BLaER1 treated with 17β-estradiol and CSF1 and Interleukin-3, amounts not matched to agents 10 nM and 100 nM (cell line): ENCODE measurements around the gene ZNF81.
"Not testable (repeated sequence)": the region's sequence is repeated elsewhere in the genome, so short reads cannot be mapped to it uniquely, and the experiment has no call there.

Source experiments
- H3K27ac ChIP-seq, 11 experiments: shearing (Covaris generic); formaldehyde crosslinking; 2 replicates each; pipeline ENCODE4 v1.8.1; 2022
- H3K27me3 ChIP-seq, 11 experiments: shearing (Covaris generic); formaldehyde crosslinking; 2 replicates each; pipeline ENCODE4 v1.8.1; 2022
- H3K36me3 ChIP-seq, 11 experiments: shearing (Covaris generic); formaldehyde crosslinking; 2 replicates each; pipeline ENCODE4 v1.8.1; 2022
- H3K4me1 ChIP-seq, 10 experiments: shearing (Covaris generic); formaldehyde crosslinking; 2 replicates each; pipeline ENCODE4 v1.8.1; 2022
- H3K4me2 ChIP-seq, 11 experiments: shearing (Covaris generic); formaldehyde crosslinking; 2 replicates each; pipeline ENCODE4 v1.8.1; 2022
- H3K4me3 ChIP-seq, 10 experiments: shearing (Covaris generic); formaldehyde crosslinking; 2 replicates each; pipeline ENCODE4 v1.8.1; 2022
- H3K9ac ChIP-seq, 11 experiments: shearing (Covaris generic); formaldehyde crosslinking; 2 replicates each; pipeline ENCODE4 v1.8.1; 2022
- H3K9me3 ChIP-seq, 11 experiments: shearing (Covaris generic); formaldehyde crosslinking; replicated peaks in 1 of 11; 2 replicates each; pipeline ENCODE4 v1.8.1; 2022
- H4K20me1 ChIP-seq, 11 experiments: shearing (Covaris generic); formaldehyde crosslinking; 2 replicates each; pipeline ENCODE4 v1.8.1; 2022
- Cebpa-rat ChIP-seq, 11 experiments: shearing (Covaris generic); IDR thresholded peaks; 2 replicates each; pipeline ENCODE4 v1.8.1; 2022

Gene ZNF81

DNA sequence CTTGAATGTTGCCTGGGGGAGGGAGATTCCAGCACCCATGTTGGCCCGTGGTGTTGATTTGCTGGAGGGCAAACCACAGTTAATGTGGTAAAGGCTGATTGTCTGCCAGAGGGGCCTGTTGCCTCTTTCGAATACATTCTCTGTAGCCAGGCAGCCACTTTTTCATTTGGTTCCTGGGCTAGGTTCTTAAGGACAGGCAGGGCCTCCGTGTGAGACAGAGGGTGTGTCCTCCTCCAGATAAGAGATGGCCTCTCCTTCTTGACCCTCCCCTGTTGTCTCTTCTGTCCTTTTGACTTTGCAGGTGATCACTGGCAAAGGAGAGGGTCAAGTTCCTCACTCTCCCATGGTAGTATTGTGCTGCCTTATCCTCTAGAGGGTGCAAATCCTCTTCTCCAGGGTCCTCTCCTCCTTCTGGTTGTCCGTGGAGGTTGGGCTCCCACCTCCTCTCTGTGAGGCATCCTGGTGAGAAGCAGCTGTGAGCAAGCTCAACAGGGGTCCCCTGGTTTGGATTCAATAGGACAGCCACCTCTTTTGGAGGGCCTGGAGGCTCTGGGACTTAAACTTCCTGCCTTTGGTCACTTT, 122.2 kb downstream of the ZNF81 start:
- Histone ChIP-seq H3K9me3 (peaks cover 0 to 82% (median 7%) of the 10 kb centered on the region in 11 experiments; a peak in 12 of 22 replicates), H3K4me1 (peaks cover 0 to 24% (median 11%) of the 10 kb centered on the region in 10 experiments; a peak in 12 of 20 replicates), H3K27me3 (peaks cover 21 to 75% (median 51%) of the 10 kb centered on the region in 11 experiments; a peak in 21 of 22 replicates), H3K4me3 (no peak overlapping the region), H4K20me1 (no peaks in the 10 kb centered on the region; a peak in 1 of 22 replicates), H3K9ac (no peak overlapping the region), H3K36me3 (no peaks in the 10 kb centered on the region), H3K27ac (peak overlapping the region in 4 of 11 experiments; percentile 39 to 64 (median 49); a peak in 5 of 22 replicates), H3K4me2 (0 out of 22 replicates have a peak overlapping the region, but pooled peaks of 1 of the 11 experiments have one; percentile 53)
- TF ChIP-seq Cebpa-rat (IDR thresholded peaks at IDR 0.05), result no peak

DNA sequence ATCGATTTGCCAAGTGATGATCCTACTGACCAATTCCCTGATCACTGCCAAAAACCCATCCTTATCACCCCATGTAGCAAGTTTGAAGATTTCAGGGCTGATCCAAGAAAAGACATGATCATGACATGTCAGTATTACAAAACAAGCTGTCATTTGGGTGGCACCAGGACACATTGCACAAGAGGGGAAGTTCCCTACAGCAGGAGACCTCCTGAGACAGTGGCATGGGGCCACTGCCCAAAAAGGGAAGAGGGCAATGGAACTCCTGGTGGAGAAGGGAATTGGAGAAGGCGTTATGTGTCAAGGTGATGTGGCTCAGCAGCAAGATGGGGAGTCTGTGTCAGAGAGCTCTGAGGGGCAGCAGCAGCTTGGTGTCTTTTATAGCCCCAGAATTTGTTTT, 123.7 kb downstream of the ZNF81 start:
- TF ChIP-seq Cebpa-rat (IDR thresholded peaks at IDR 0.05), result peak in 7 of 11 experiments; percentile 13 to 69 (median 43); a peak in 4 of 22 replicates
- H3K9ac ChIP-seq, result peak overlapping the region in 1 of 11 experiments; percentile 1; a peak in 1 of 22 replicates

DNA sequence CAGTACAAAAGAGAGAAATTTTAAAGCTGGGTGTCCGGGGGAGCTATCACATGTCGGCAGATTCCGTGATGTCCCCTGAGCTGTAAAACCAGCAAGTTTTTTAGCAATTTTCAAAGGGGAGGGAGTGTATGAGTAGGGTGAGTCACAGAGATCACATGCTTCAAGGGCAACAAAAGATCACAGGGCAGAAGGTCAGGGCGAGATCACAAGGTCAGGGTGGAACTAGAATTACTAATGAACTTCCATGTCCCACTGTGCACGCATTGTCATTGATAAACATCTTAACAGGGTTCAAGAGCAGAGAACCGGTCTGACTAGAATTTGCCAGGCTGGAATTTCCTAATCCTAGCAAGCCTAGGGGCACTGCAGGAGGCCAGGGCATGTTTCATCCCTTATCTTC, 125.1 kb downstream of the ZNF81 start:
- H3K4me3 ChIP-seq, H3K27ac ChIP-seq, H4K20me1 ChIP-seq, H3K36me3 ChIP-seq, H3K9ac ChIP-seq, H3K4me2 ChIP-seq: not testable (repeated sequence)
- Histone ChIP-seq H3K27me3 (peaks cover 21 to 73% (median 52%) of the 10 kb centered on the region in 11 experiments; a peak in 21 of 22 replicates), H3K9me3 (peaks cover 27 to 91% (median 34%) of the 10 kb centered on the region in 11 experiments), H3K4me1 (peaks cover 0 to 24% (median 11%) of the 10 kb centered on the region in 10 experiments; a peak in 12 of 20 replicates)

More for the DNA sequence above, 123.7 kb downstream of the ZNF81 start:
- peaks cover 0 to 24% (median 11%) of the 10 kb centered on the region in 10 experiments; a peak in 12 of 20 replicates for H3K4me1 ChIP-seq
- no peaks in the 10 kb centered on the region; a peak in 1 of 22 replicates for H4K20me1 ChIP-seq
- H3K4me3 ChIP-seq, result no peak overlapping the region
- H3K36me3 ChIP-seq, result no peaks in the 10 kb centered on the region; a peak in 1 of 22 replicates
- peaks cover 17 to 79% (median 60%) of the 10 kb centered on the region in 11 experiments; a peak in 21 of 22 replicates for H3K27me3 ChIP-seq
- peak overlapping the region in 8 of 11 experiments; percentile 1 to 64 (median 40); a peak in 10 of 22 replicates for H3K27ac ChIP-seq
- peaks cover 13 to 89% (median 22%) of the 10 kb centered on the region in 11 experiments for H3K9me3 ChIP-seq
- peak overlapping the region in 8 of 11 experiments; percentile 10 to 53 (median 35); a peak in 14 of 22 replicates for H3K4me2 ChIP-seq

DNA sequence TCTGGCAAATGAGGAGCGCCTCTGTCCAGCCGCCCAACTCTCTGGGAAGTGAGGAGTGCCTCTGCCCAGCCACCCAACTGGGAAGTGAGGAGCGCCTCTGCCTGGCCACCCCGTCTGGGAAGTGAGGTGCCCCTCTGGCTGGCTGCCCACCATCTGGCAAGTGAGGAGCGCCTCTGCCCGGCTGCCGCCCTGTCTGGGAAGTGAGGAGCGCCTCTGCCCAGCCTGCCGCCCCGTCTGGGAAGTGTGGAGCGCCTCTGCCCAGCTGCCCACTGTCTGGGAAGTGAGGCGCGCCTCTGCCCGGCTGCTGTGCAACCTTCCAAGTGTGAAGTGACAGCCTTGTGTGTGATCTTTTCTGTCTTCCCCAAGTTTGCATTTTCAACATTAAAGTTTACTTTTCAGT, 128.8 kb downstream of the ZNF81 start:
- not testable (repeated sequence) for H3K36me3 ChIP-seq, H3K4me2 ChIP-seq, H4K20me1 ChIP-seq, H3K4me3 ChIP-seq, H3K27ac ChIP-seq, H3K4me1 ChIP-seq, H3K9ac ChIP-seq
- peaks cover 49 to 100% (median 63%) of the 10 kb centered on the region in 11 experiments for H3K9me3 ChIP-seq
- H3K27me3 ChIP-seq, result peaks cover 11 to 60% (median 44%) of the 10 kb centered on the region in 11 experiments; a peak in 21 of 22 replicates
